HG03066 (cell line): ENCODE data around the gene TRUB2.
A peak's percentile ranks its signal among the peaks of the same experiment; 100 is the strongest.
"Not testable (repeated sequence)": the region's sequence is repeated elsewhere in the genome, so short reads cannot be mapped to it uniquely, and the experiment has no call there.

Experiments
- ATAC-seq: cut with Tn5 transposase; IDR thresholded peaks from one replicate; pipeline ENCODE4 v1.9.1; 2021; ENCODE audit warnings: low read depth; ENCODE audit not compliant: unreplicated experiment

The TRUB2 gene

DNA sequence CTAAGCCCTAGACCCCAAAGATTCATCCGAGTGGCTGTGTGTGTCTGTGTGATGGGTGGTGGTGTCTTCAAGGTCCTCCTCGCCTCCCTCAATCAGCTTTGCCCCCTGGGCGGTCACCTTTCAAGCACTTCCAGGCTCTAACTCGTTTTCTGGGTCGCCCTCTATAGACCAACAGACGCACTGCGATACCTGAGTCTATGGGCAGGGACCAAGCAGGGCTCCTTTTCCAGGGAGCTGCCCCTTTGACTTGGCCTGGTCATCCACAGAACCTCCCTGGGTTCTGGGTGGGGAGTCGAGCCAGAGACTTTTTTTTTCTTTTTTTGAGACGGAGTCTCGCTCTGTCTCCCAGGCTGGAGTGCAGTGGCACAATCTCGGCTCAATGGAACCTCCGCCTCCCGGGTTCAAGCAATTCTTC lies 19.2 kb upstream of the TRUB2 start:
- peak; percentile 41 for ATAC-seq

- peak; percentile 35 for ATAC-seq
Observed at GRCh38 chr9:128340691-128341434, 18.6 kb upstream of the TRUB2 start.

- ATAC-seq = peak; percentile 78
Observed at GRCh38 chr9:128339761-128340690, 17.8 kb upstream of the TRUB2 start, which contains the start of gene SLC27A4. TSS of gene SLC27A4 (plus strand) at chr9:128340527. CDS start at chr9:128343133, 2,606 bp downstream.

DNA sequence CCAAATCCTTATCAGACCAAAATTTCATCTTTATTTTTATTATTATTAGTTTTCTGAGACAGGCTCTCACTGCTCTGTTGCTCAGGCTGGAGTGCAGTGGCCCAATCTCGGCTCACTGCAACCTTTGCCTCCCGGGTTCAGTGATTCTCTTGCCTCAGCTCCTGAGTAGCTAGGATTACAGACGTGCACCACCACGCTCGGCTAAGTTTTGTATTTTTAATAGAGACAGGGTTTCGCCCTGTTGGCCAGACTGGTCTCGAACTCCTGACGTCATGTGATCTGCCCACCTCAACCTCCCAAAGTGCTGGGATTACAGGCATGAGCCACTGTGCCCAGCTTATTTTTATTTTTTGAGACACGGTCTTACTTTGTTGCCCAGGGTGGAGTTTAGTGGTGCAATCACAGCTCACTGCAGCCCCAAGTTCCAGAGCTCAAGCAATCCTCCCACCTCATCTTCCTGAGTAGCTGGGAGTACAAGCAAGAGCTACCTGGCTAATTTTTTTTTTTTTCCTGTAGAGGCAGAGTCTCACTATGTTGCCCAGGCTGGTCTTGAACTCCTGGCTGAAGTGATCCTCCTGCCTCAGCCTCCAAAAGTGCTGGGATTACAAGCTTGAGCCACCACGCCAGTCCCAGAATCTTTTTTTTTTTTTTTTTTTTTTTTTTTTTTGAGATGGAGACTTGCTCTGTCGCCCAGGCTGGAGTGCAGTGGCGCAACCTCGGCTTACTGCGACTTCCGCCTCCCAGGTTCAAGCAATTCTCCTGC lies 16.8 kb upstream of the TRUB2 start:
- ATAC-seq = not testable (repeated sequence)

GRCh38 chr9:128337936-128338335 lies 15.7 kb upstream of the TRUB2 start:
- ATAC-seq = no peak

DNA sequence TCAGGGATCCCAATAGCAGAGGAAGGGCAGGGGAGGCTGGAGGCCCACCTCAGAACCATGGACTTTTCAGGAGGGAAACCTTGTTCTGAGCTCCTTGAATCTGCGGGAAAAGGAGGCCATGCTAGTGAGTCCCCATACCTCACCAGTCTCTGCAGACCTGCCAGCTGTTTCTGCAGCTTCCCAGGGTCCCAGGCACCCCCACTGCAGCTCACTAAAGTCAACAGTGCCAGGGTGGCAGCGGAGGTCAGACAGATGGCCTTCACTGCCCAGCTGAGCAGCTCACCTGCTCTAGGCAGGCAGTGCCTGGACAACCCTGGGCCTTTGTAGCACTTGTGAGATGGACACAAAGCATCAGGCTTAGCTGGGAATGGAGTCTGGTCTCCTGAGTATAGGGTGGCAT lies 13.7 kb upstream of the TRUB2 start:
- ATAC-seq = no peak

DNA sequence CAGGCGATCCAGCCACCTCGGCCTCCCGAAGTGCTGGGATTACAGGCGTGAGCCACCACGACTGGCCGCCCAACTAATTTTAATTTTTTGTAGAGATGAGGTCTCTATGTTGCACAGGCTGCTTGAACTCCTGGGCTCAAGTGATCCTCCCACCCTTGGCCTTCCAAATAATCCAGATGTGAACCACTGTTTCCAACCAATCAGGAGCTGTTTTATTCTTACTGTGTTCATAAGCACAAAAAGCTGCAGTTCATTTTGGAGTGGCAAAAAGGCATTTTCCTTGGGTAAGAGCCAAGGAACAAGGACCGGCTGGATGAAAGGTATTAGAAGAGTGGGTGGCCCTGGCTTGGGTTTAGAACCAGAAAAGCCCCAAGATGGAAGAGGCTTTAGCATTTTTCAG lies 12.9 kb upstream of the TRUB2 start:
- no peak for ATAC-seq

GRCh38 chr9:128333451-128333869 lies 11.2 kb upstream of the TRUB2 start:
- no peak for ATAC-seq

GRCh38 chr9:128325629-128326028 lies 3.4 kb upstream of the TRUB2 start:
- ATAC-seq = no peak

DNA sequence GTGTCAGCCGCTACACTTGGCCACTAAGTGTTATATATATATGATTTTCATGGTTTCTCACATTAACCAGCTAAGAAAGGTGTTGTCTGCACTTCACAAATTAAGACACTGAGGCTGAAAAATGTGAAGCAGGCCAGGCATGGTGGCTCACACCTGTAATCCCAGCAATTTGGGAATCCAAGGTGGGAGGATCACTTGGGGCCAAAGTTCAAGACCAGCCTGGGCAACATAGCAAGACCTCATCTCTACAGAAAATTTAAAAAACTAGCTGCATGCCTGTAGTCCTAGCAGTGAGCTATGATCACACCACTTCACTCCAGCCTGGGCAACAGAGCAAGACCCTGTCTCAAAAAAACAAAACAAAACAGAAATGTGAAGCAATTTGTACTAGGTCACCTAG lies 2.2 kb upstream of the TRUB2 start:
- ATAC-seq = no peak

DNA sequence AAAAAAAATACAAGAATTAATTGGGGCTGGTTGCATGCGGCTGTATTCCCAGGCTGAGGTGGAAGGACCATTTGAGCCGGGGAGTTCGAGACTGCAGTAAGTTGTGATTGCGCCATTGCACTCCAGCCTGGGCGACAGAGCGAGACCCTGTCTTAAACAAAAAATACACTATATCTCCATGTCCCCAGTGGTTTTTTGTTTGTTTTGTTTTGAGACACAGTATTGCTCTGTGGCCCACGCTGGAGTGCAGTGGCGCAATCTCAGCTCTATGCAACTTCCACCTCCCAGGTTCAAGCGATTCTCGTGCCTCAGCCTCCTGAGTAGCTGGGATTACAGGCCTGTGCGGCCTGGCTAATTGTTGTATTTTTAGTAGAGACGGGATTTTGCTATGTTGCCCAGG lies 1.5 kb upstream of the TRUB2 start:
- ATAC-seq = no peak

GRCh38 chr9:128323212-128323730 lies 1.0 kb upstream of the TRUB2 start:
- peak; percentile 13 for ATAC-seq

DNA sequence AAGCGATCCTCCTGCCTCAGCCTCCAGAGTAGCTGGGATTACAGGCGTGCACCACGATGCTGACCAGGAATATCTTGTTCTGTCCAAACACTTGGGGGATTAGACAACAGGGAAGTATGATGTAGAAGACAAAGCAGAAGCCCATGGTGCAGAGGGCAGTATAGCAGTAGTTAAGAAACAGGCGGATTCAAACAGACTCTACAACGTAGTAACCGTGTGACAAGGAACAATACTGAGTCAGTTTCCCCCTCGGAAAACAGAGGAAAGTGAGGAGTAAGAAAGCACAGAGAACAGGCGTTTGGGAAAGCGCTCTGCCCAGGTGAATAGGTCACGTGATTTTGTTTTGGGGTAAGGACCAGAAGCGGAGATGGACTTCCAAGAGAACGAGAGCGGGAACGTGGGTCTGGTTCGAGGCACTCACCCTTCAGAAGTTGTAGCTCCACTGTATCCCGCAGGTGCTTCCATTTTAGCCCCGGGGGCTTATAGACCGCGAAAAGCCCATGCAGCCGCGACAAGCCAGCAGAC lies 306 bp downstream of the TRUB2 start:
- no peak for ATAC-seq

DNA sequence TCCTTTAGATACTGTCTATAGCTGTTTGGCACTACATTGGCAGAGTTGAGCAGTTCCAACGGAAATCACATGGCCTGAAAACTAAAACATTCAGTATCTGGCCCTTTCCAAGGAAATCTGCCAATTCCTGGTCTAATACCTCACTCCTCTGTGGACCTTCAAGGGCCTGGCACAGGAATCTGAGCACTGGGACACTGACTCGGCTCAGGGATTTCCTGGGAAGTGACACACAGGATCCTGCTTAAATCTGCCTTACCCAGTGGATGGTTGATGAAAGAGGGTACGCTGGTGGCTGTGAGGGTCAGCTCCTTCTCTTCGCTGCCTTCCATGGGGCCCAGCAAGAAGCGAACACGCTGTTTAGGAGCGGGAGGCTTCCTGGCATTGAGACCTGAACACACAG lies 904 bp downstream of the TRUB2 start:
- no peak for ATAC-seq

DNA sequence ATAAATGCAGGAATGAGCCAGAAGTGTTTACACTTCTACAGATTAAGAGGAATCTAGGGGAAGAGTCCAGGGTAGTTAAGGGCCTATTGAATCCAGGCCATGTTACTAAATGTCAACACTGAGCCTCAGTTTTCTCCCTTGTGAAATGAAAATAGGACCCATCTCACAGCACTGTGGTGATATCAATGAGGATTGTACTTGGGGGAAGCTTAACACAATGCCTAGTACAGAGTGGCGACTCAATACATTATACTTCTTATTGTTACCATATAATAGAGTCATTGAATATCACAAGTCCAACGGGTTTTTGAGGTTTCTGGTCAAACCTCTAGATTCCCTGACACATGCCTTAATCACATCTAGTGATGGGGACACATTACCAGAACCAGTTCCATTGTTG lies 4.6 kb downstream of the TRUB2 start:
- ATAC-seq = no peak

GRCh38 chr9:128316421-128316820 lies 5.8 kb downstream of the TRUB2 start:
- no peak for ATAC-seq

- ATAC-seq = no peak
Observed at GRCh38 chr9:128314697-128315096, 7.5 kb downstream of the TRUB2 start.

DNA sequence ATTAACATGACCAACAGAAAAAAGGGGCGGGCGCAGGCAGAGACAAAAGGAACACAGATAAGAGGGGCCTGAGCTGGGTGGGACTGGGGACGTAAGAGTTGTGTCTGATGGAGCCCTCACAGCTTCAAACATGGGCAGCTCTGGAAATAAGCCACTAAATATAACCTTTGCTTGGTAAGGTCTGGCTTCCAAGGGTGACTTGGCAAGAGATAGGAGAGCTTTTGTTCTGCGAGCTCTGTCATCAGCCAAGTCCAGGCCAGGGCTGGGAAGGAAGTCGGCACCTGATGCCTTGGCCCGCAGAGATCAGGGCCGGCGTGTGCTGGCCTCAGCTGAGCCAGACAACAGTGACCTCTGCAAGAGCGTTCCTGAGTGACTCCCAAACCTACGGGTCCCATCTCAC lies 11.8 kb downstream of the TRUB2 start:
- no peak for ATAC-seq

DNA sequence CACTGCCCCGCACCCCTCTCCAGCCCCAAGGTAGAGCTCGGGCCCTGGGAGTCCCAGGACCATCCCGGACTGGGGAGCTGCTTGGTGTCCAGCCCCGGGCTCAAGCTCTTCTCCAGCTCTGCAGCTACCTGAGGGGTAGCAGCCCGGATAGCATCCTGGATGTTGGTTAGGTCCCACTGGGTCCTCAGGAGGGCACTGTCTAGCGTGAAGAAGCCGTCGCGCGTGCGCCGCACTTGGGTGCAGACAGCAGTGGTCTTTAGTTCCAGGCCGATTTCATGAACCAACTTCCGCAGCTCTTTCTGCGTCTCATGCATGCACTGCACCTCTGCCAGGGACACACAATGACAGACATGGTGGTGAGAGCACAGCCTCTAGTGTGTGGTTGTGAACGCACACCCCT lies 12.7 kb downstream of the TRUB2 start:
- no peak for ATAC-seq

- ATAC-seq = no peak
Observed at GRCh38 chr9:128304971-128305288, 17.3 kb downstream of the TRUB2 start.
